Endothelial cell of umbilical vein (primary cell): ENCODE results near the gene INSM2.

Experiments
- CTCF ChIP-seq, 2 donors: IDR thresholded peaks; 1 replicate in 1 of 2; 2 replicates in 1 of 2; pipeline ENCODE4 v1.5.1; 2011; ENCODE audit warnings: low read length in 2 of 2, mild to moderate bottlenecking in 2 of 2, moderate library complexity in 2 of 2, control low read depth in 1 of 2, inconsistent platforms in 1 of 2, low read depth in 1 of 2; ENCODE audit not compliant: insufficient read depth in 1 of 2; ENCODE audit errors: extremely low read depth in 1 of 2
- POLR2A ChIP-seq: IDR thresholded peaks from 2 replicates; pipeline ENCODE4 v1.6.1; 2012; ENCODE audit warnings: low read depth, mild to moderate bottlenecking, control low read depth, low read length

- TF ChIP-seq CTCF (IDR thresholded peaks at IDR 0.05; ENCODE audit: extremely low read depth in 1 of 2, insufficient read depth in 1 of 2, low read depth in 1 of 2, low read length in 2 of 2) (no peak), POLR2A (no peak)
Observed at GRCh38 chr14:35556548-35556947, 22.6 kb downstream of the INSM2 start.
